Measurements from ENCODE around the gene HOMER3. TPM values are rescaled to one million over a fixed set of nuclear protein-coding genes. Genes with fewer than 3 reads are reported as not detected.

The HOMER3 gene
- total RNA-seq, 1 donor from 2014 or later: 14.1 TPM

- ATAC-seq: peak; percentile 22
Measured at GRCh38 chr19:18952364-18953003, 11.5 kb upstream of the HOMER3 start.

- peak; percentile 79 for ATAC-seq
Measured at GRCh38 chr19:18951721-18952281, 10.8 kb upstream of the HOMER3 start.

GRCh38 chr19:18949858-18950257 lies 8.8 kb upstream of the HOMER3 start:
- no peak for ATAC-seq

GRCh38 chr19:18948976-18949356 lies 7.9 kb upstream of the HOMER3 start:
- no peak for ATAC-seq

GRCh38 chr19:18948075-18948975 lies 7.3 kb upstream of the HOMER3 start:
- ATAC-seq: peak; percentile 24

- no peak for ATAC-seq
Measured at GRCh38 chr19:18946918-18947317, 5.9 kb upstream of the HOMER3 start.

- ATAC-seq: no peak
Measured at GRCh38 chr19:18946335-18946734, 5.3 kb upstream of the HOMER3 start.

GRCh38 chr19:18945297-18945696 lies 4.3 kb upstream of the HOMER3 start:
- ATAC-seq: no peak

- ATAC-seq: no peak
Measured at GRCh38 chr19:18943465-18943864, 2.4 kb upstream of the HOMER3 start.

GRCh38 chr19:18942692-18943091 lies 1.7 kb upstream of the HOMER3 start:
- ATAC-seq: no peak

GRCh38 chr19:18941628-18942354 lies 774 bp upstream of the HOMER3 start:
- ATAC-seq: no peak

GRCh38 chr19:18939922-18940768 lies 872 bp downstream of the HOMER3 start:
- peak; percentile 61 for ATAC-seq

- no peak for ATAC-seq
Measured at GRCh38 chr19:18939163-18939562, 1.9 kb downstream of the HOMER3 start.

GRCh38 chr19:18933297-18933696 lies 7.7 kb downstream of the HOMER3 start:
- no peak for ATAC-seq

GRCh38 chr19:18932216-18932841 lies 8.7 kb downstream of the HOMER3 start:
- peak; percentile 50 for ATAC-seq

GRCh38 chr19:18931316-18932162 lies 9.5 kb downstream of the HOMER3 start:
- peak; percentile 3 for ATAC-seq

- no peak for ATAC-seq
Measured at GRCh38 chr19:18929311-18929710, 11.7 kb downstream of the HOMER3 start.

- ATAC-seq: no peak
Measured at GRCh38 chr19:18928018-18928805, 12.8 kb downstream of the HOMER3 start.

GRCh38 chr19:18924684-18925213 lies 16.3 kb downstream of the HOMER3 start:
- ATAC-seq: no peak
